SK-N-MC (cell line): ENCODE results near the gene ABL2.
"Not testable (repeated sequence)": the region's sequence is repeated elsewhere in the genome, so short reads cannot be mapped to it uniquely, and the experiment has no call there.

Experiments used
- DNase-seq: peaks from one replicate; pipeline ENCODE4 v3.0.0-alpha.2; 2011; ENCODE audit warnings: low read depth, low spot score
- H3K27ac ChIP-seq: fragments of 200-600 bp; sonication (generic); 2 replicates; pipeline ENCODE4 v1.5.1; 2016; ENCODE audit warnings: mixed run types
- H3K36me3 ChIP-seq: fragments of 200-600 bp; sonication (generic); 2 replicates; pipeline ENCODE4 v1.6.1; 2017; ENCODE audit warnings: antibody characterized with exemption, low read length, mixed read lengths; ENCODE audit not compliant: insufficient read depth
- H3K4me3 ChIP-seq: fragments of 200-600 bp; sonication (generic); 2 replicates; pipeline ENCODE4 v1.5.1; 2016
- H3K9ac ChIP-seq: fragments of 200-600 bp; sonication (generic); 2 replicates; pipeline ENCODE4 v1.8.0; 2017; ENCODE audit warnings: mixed run types, mixed read lengths; ENCODE audit not compliant: insufficient read length
- H3K9me3 ChIP-seq: fragments of 200-600 bp; sonication (generic); 2 replicates; pipeline ENCODE4 v1.6.1; 2017; ENCODE audit warnings: low read depth, mild to moderate bottlenecking, antibody characterized with exemption, low read length, moderate library complexity, mixed read lengths
- EZH2 ChIP-seq: fragments of 200-600 bp; sonication (generic); IDR thresholded peaks from one replicate; pipeline ENCODE4 v1.6.1; 2017; ENCODE audit warnings: antibody characterized with exemption
- FOXP2 ChIP-seq: optimal IDR thresholded peaks from 2 replicates; pipeline ENCODE3; 2011; ENCODE audit warnings: mild to moderate bottlenecking, moderate library complexity; ENCODE audit not compliant: insufficient read depth; ENCODE audit errors: extremely low read length, control extremely low read depth
- POLR2AphosphoS5 ChIP-seq: IDR thresholded peaks from 2 replicates; pipeline ENCODE4 v1.6.1; 2012; ENCODE audit warnings: mild to moderate bottlenecking, low read depth, low read length, borderline replicate concordance

Gene ABL2

DNA sequence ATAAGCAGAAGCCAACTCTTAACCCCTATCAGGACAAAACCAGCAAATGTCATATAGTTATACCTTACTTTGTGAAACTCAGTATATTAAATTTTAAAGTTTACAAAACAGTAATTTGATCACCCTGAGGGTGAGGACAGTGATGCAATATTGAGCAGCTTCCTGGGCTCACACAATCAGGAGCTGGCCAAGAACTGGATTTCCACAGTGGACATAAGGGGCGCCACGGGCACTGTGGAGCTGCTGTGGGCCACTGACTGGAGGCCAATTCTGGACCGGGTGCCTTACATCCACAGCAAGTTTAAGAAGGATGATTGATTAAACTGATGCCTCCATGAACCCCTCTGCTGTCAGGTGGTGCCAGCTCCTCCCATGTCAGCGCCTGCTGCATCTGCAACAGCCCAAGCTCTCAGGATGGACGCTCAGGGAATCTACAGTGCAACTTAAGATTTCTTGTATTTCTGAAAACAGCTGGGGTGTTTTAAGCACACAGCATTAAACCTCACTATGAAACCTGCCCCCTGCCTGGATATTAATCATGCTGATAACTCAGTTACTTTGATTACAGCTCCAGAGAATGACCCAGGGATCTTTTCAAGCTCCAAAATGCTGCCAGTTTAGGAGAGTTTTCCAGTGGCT lies 91.7 kb downstream of the ABL2 start:
- Histone ChIP-seq H3K9ac (no peak overlapping the region), H3K9me3 (no peaks in the 10 kb centered on the region), H3K36me3 (no peaks in the 10 kb centered on the region; the same call in 1 of the 2 replicates), H3K27ac (no peak overlapping the region), H3K4me3 (no peak overlapping the region)
- DNase-seq = no peak
- TF ChIP-seq EZH2 (no peak), FOXP2 (no peak), POLR2AphosphoS5 (no peak)

DNA sequence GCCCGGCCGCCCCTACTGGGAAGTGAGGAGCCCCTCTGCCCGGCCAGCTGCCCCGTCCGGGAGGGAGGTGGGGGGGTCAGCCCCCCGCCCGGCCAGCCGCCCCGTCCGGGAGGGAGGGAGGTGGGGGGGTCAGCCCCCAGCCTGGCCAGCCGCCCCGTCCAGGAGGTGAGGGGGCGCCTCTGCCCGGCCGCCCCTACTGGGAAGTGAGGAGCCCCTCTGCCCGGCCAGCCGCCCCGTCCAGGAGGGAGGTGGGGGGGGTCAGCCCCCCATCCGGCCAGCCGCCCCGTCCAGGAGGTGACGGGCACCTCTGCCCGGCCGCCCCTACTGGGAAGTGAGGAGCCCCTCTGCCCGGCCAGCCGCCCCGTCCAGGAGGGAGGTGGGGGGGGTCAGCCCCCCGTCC lies 93.8 kb downstream of the ABL2 start:
- DNase-seq = not testable (repeated sequence)

DNA sequence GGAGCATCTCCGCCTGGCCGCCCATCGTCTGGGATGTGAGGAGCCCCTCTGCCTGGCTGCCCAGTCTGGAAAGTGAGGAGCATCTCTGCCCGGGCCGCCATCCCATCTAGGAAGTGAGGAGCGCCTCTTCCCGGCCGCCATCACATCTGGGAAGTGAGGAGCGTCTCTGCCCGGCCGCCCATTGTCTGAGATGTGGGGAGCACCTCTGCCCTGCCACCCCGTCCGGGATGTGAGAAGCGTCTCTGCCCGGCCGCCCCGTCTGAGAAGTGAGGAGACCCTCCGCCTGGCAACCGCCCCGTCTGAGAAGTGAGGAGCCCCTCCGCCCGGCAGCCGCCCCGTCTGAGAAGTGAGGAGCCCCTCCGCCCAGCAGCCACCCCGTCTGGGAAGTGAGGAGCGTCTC lies 94.3 kb downstream of the ABL2 start:
- H3K4me3 ChIP-seq, H3K36me3 ChIP-seq, H3K9ac ChIP-seq, H3K9me3 ChIP-seq, DNase-seq, H3K27ac ChIP-seq: not testable (repeated sequence)

More for the DNA sequence above, 93.8 kb downstream of the ABL2 start:
- H3K9me3 ChIP-seq, H3K27ac ChIP-seq, H3K36me3 ChIP-seq, H3K4me3 ChIP-seq, H3K9ac ChIP-seq: not testable (repeated sequence)

DNA sequence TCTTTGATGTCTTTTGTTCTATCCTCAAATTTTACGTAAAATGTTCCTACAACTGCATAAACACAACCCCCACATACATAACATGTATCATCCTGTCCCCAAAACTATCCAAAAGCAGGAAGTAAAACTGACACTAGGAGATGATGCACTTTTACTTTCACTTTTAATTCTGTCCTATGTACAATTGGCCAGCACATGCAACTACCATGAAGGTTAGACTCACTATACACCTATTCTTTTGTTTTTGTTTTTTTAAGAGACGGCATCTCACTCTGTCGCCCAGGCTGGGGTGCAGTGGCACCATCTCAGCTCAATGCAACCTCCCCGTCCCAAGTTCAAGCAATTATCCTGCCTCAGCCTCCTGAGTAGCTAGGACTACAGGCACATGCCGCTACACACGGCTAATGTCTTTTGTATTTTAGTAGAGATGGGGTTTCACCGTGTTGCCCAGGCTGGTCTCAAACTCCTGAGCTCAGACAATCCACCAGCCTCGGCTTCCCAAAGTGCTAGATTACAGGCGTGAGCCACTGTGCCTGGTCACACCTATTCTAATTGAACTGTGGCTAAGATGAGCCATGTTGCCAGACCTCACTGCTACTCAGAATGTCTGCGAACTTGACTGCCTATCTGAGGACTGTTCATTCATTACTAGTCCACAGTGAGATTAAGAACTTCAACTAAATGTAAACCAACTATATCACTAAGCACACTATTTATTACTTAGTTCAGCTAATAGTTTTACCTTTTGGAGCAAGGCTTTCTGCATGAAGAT lies 99.6 kb downstream of the ABL2 start:
- no peaks in the 10 kb centered on the region for H3K9me3 ChIP-seq
- H3K36me3 ChIP-seq = peaks cover 5% of the 10 kb centered on the region
- DNase-seq = no peak
- TF ChIP-seq POLR2AphosphoS5 (no peak), FOXP2 (no peak), EZH2 (no peak)
- no peak overlapping the region for H3K4me3 ChIP-seq
- H3K9ac ChIP-seq = no peak overlapping the region
- H3K27ac ChIP-seq = no peak overlapping the region

- Histone ChIP-seq H3K27ac (no peak overlapping the region), H3K9me3 (no peaks in the 10 kb centered on the region), H3K9ac (no peak overlapping the region), H3K4me3 (no peak overlapping the region), H3K36me3 (peaks cover 5% of the 10 kb centered on the region)
- TF ChIP-seq POLR2AphosphoS5 = no peak
- no peak for TF ChIP-seq FOXP2
- TF ChIP-seq EZH2 = no peak
- no peak for DNase-seq
Measured at GRCh38 chr1:179128520-179128919, 101.0 kb downstream of the ABL2 start.

DNA sequence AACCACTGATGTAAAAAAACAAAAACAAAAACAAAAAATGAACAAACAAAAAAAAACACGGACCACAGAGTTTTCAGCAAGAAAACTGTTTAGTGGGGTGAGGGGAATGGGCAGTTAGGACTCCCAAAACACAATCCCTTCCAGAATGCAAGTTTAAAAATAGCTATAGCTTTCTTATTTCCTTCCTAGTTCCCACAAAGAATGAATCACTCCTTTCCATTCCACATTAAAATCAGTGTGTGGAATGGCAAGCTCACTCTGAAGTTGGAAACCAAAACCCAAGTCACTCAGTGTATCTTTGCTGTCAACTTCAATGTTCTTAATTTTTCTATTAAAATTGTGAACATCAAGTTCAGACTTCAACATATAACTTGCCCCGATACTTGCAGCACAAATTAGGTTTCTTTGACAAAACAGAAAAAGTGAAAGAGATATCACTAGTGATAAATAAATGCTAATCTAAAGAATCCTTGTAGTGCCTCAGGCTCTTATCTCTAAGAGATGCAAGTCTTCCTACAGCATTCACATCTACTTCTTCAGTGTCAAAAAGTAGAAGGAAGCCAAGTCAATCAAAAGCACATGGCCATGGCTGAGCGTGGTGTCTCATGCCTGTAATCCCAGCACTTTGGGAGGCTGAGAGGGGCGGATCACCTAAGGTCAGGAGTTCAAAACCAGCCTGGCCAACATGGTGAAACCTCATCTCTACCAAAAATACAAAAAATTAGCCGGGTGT lies 102.1 kb downstream of the ABL2 start:
- Histone ChIP-seq H3K9ac (no peak overlapping the region), H3K36me3 (peaks cover 5% of the 10 kb centered on the region), H3K9me3 (no peaks in the 10 kb centered on the region), H3K27ac (no peak overlapping the region), H3K4me3 (no peak overlapping the region)
- no peak for DNase-seq
- TF ChIP-seq FOXP2 (no peak), POLR2AphosphoS5 (no peak), EZH2 (no peak)

GRCh38 chr1:179126338-179127060 lies 103.0 kb downstream of the ABL2 start:
- Histone ChIP-seq H3K9ac (no peak overlapping the region), H3K36me3 (peaks cover 5% of the 10 kb centered on the region), H3K4me3 (no peak overlapping the region), H3K27ac (no peak overlapping the region), H3K9me3 (no peaks in the 10 kb centered on the region)
- DNase-seq = no peak
- TF ChIP-seq EZH2 (no peak), POLR2AphosphoS5 (no peak), FOXP2 (no peak)

DNA sequence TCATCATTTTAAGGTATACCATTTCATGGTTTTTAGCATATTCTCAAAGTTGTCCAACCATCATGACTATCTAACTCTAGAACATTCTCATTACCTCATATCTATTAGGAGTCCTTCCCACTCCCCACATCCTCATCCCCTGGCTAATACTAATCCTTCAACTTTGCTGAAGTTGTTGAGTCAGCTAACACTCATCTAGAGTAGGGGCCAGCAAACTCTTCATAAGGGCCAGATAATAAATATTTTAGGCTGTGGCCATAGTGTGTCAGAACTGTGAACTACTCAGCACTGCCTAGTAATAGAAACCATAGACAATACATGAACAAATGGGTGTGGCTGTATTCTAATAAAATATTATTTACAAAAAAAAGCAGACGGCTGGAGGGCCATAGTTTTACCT lies 104.6 kb downstream of the ABL2 start:
- no peak for TF ChIP-seq POLR2AphosphoS5
- TF ChIP-seq EZH2 = no peak
- TF ChIP-seq FOXP2 = no peak
- no peak for DNase-seq
- H3K9ac ChIP-seq = no peak overlapping the region
- no peak overlapping the region for H3K27ac ChIP-seq
- no peak overlapping the region for H3K4me3 ChIP-seq
- peaks cover 8% of the 10 kb centered on the region; the same call in 1 of the 2 replicates for H3K36me3 ChIP-seq
- H3K9me3 ChIP-seq = no peaks in the 10 kb centered on the region
